Pancreas (tissue), 10 donors: ENCODE measurements around the gene SLCO2A1. TPM values are rescaled to one million over a fixed set of nuclear protein-coding genes. Genes with fewer than 3 reads are reported as not detected.

ENCODE experiments used
- ATAC-seq, 4 donors: fragments of 200-7000 bp; cut with Tn5 transposase; one replicate each; pipeline versions ENCODE4 v1.8.0 to v1.9.1; 2020; ENCODE audit warnings: mild to moderate bottlenecking in 4 of 4, moderate library complexity in 4 of 4
- DNase-seq, 6 donors: peaks; one replicate each; pipeline ENCODE4 v3.0.0-alpha.2; 2020
- FAIRE-seq: peaks from 2 replicates; lab custom pipeline; 2012; peaks lifted over from hg19 to GRCh38; lab: Jason Lieb, UNC
- H3K27ac ChIP-seq, 4 donors: fragments of 200-600 bp; sonication (generic); 1 replicate in 3 of 4; 2 replicates in 1 of 4; pipeline versions ENCODE4 v1.5.0 to v1.8.0; 2020
- H3K27me3 ChIP-seq, 4 donors: fragments of 200-600 bp; one replicate each; pipeline ENCODE4 v1.8.0; 2021
- H3K36me3 ChIP-seq, 3 donors: fragments of 200-600 bp; sonication (generic) in 1 of 3; one replicate each; pipeline versions ENCODE4 v1.5.0 to v1.8.0; 2020 to 2021
- H3K4me1 ChIP-seq, 3 donors: fragments of 200-600 bp; one replicate each; pipeline ENCODE4 v1.8.0; 2021
- H3K4me3 ChIP-seq, 4 donors: fragments of 200-600 bp; sonication (generic) in 2 of 4; one replicate each; pipeline versions ENCODE4 v1.5.0 to v1.8.0; 2020 to 2021
- H3K9me3 ChIP-seq, 4 donors: fragments of 200-600 bp; one replicate each; pipeline ENCODE4 v1.8.0; 2021
- WGBS, 2 donors: extraction: QIAGEN DNeasy Blood & Tissue Kit; methylation state at CpG; one replicate each; pipeline ENCODE4 v1.1.7; 2013; 5-methylcytosine and 5-hydroxymethylcytosine counted together
- intact Hi-C, 3 donors: fragments of 100-400 bp; cut with DNase I; formaldehyde crosslinking; loops; one replicate each; pipeline versions ENCODE4 v1.11.1 to v1.14.2; 2022
- polyA plus RNA-seq, 2 donors: library from polyadenylated mRNA; stranded (reverse); fragments of 200-250 nt; gene quantifications; one replicate each; pipeline ENCODE4 v1.2.3, GENCODE V29; 2013
- total RNA-seq, 6 donors: library from RNA; stranded (reverse); fragmentation: NEBNext Ultra II Directional in 4 of 6; extraction: Animal tissue kit (Norgen Biotek cat#: 25700) in 4 of 6; gene quantifications; one replicate each; pipeline versions ENCODE4 v1.2.1 to v1.2.4, GENCODE V29; 2021 to 2023
- TF ChIP-seq, protein P1 (sequence below), 4 donors: fragments of 200-600 bp; sonication (generic) in 3 of 4; IDR thresholded peaks; one replicate each; pipeline versions ENCODE4 v1.5.0 to v1.8.0; 2021; ENCODE audit warnings: antibody characterized with exemption in 4 of 4
- donor health status: healthy with polysubstance abuse.
- donor health status: DM: no; HTN: no; CAD: no; lungs with moderate emphysema.
- donor health status: DM: no; HTN: no; CAD: no.
- donor health status: control.
- donor health status: control.
- donor health status: Bipolar disorder and iron deficiency.
- donor health status: DM: yes; HTN: yes; CAD: no.
- donor health status: DM: no; HTN: no; CAD: no.
- donor health status: DM: no; HTN: no; CAD: no.
- donor health status: DM: yes; HTN: yes; CAD: no.

Gene SLCO2A1
- total and polyA plus RNA-seq, 8 donors, result 4.6 to 17.5 (median 10.4) TPM

DNA sequence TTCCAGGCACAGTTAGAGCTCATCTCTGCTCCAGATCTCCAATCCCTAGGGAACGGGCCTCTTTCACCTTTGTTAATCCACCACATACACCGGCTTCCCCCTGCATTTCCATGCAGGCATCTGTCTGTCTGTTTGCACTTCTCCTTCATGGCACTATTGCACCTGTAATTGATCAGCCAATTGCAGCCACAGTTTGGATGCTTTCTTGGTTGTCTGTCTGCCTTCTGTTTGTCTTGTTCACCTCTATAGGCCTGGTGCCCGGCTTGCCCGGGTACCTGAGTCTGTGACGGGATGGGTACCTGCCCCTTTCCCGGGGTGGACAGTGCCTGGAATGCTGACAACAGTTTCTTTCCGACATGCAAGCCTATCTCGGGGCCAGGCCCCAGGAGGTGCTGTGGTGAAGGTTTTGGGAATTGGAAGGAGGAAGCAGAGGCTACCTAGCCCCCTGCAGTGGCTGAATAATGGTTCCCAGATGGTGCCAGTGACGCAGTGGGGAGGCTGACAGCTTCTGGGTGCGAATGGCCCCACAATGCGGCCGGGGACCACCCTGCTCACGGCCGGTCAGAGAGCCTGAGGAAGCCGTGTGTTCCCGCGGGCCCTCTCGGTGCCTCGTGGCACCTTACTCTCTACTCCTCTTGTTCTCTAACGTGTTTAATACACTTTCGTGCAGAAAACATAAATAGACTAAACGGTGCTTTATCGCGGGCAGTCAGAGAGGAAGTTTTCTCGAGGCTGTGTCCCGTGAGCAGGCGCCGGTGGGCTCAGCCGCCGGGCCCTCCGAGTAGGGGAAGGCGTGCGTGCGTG is 102.8 kb downstream of the SLCO2A1 start:
- peak; percentile 44 to 71 (median 60) for ATAC-seq
- H3K9me3 ChIP-seq, result no peaks in the 10 kb centered on the region
- intact Hi-C loops, result loop anchor here in 1 of 3 donors (5.0 kb wide), 1 partner anchor 105 kb away; no protein-coding TSS in a partner anchor

DNA sequence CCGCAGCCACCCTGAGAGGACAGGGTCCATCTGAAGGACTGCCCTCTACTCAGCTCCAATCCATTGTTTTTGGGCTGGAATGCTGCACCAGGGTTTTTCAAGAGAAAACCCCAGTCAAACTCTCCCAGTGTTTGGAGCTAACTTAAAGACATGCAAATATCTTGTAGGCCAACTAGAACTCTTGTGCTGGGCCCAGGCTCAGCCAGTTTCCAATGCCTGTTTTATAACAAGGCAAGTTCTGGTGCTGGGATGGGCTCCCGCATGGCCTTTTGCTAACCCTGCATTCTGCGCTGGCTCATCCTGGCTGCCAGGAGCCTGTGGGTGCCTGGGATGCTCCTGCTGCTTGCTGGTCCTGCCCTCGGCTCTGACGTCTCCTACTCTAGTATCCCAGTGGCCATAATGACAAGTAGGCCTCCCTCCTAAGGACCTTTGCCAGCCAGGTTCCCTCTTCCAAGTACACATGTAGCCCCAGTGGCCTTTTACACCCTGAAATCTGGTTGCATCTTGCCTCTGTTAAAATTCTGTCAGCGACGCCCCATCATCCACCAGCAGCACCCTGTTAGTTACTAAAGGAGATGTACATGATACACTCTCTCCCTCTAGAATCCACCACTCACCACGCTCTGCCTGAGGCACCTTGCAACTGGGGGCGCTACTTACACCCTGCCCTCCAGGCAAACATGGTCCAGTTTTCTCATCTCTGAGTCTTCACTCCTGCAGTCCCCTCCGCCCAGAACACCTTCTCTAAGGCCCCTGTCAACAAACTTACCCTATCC is 103.6 kb downstream of the SLCO2A1 start:
- H3K27ac ChIP-seq, result no peak overlapping the region
- WGBS, 2 donors, result 94 to 96% methylated on average over 10 of the region's 10 CpGs
- no peak overlapping the region for H3K4me3 ChIP-seq
- TF ChIP-seq, protein P1, sequence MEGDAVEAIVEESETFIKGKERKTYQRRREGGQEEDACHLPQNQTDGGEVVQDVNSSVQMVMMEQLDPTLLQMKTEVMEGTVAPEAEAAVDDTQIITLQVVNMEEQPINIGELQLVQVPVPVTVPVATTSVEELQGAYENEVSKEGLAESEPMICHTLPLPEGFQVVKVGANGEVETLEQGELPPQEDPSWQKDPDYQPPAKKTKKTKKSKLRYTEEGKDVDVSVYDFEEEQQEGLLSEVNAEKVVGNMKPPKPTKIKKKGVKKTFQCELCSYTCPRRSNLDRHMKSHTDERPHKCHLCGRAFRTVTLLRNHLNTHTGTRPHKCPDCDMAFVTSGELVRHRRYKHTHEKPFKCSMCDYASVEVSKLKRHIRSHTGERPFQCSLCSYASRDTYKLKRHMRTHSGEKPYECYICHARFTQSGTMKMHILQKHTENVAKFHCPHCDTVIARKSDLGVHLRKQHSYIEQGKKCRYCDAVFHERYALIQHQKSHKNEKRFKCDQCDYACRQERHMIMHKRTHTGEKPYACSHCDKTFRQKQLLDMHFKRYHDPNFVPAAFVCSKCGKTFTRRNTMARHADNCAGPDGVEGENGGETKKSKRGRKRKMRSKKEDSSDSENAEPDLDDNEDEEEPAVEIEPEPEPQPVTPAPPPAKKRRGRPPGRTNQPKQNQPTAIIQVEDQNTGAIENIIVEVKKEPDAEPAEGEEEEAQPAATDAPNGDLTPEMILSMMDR (IDR thresholded peaks at IDR 0.05), result no peak
- no peaks in the 10 kb centered on the region for H3K27me3 ChIP-seq
- peaks cover 0 to 3% (median 0%) of the 10 kb centered on the region in 3 donors for H3K4me1 ChIP-seq
- peak in 1 of 6 donors; percentile 42 for DNase-seq
- no peak for ATAC-seq
- H3K36me3 ChIP-seq, result no peaks in the 10 kb centered on the region
- intact Hi-C loops, result loop anchor here in 1 of 3 donors (5.0 kb wide), 1 partner anchor 104 kb away; no protein-coding TSS in a partner anchor
- no peaks in the 10 kb centered on the region for H3K9me3 ChIP-seq
- FAIRE-seq, result no peak

More for the DNA sequence above, 102.8 kb downstream of the SLCO2A1 start:
- Histone ChIP-seq H3K4me3 (peak overlapping the region; percentile 34 to 69 (median 56)), H3K27ac (no peak overlapping the region), H3K27me3 (no peaks in the 10 kb centered on the region), H3K36me3 (no peaks in the 10 kb centered on the region), H3K4me1 (peaks cover 0 to 3% (median 0%) of the 10 kb centered on the region in 3 donors)
- FAIRE-seq, result no peak
- TF ChIP-seq, protein P1 (IDR thresholded peaks at IDR 0.05), result no peak
- peak in 1 of 6 donors; percentile 54 for DNase-seq
- 14 to 19% methylated on average over 34 of the region's 34 CpGs for WGBS, 2 donors

DNA sequence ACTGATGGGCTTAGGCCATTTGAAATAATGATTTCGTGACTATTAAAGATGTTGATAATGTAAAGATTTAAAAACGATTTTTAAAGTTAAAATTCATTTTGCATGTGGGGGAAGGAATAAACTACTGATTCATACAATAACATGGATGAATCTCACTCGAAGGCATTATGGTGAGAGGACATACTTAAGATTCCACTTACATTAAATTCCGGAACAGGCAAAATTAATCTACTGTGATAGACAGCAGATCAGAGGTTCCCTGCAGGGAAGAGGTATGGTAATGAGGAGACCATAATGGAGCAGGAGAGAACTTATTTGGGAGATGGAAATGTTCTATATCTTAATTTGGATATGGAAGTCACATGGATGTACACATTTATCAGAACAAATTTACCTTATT is 105.7 kb downstream of the SLCO2A1 start:
- Histone ChIP-seq H3K36me3 (no peaks in the 10 kb centered on the region), H3K4me1 (peaks cover 0 to 3% (median 0%) of the 10 kb centered on the region in 3 donors), H3K4me3 (no peak overlapping the region), H3K9me3 (no peaks in the 10 kb centered on the region), H3K27me3 (peaks cover 0 to 5% (median 0%) of the 10 kb centered on the region in 4 donors), H3K27ac (no peak overlapping the region)
- TF ChIP-seq, protein P1 (IDR thresholded peaks at IDR 0.05), result no peak
- ATAC-seq, result no peak
- no peak for FAIRE-seq
- intact Hi-C loops, result no loop called here
- DNase-seq, result no peak
- 53 to 64% methylated on average over 4 of the region's 4 CpGs for WGBS, 2 donors

DNA sequence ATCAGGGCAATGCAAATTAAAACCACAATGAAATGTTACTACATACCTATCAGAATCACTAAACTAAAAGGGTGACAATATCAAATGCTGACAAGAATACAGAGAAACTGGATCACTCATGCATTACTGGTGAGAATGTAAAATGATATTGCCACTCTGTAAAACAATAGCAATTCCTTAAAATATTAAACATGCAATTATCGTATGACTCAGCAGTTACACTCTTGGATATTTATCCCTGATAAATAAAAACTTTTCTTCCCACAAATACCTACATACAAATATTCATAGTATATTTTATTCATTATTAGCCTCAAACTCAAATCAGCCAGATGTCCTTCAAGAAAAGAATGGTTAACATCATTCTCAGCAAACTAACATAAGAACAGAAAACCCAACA is 108.1 kb downstream of the SLCO2A1 start:
- WGBS, 2 donors, result 91 to 92% methylated on average over 1 of the region's 1 CpG
- intact Hi-C loops, result no loop called here
- no peak for ATAC-seq
- Histone ChIP-seq H3K9me3 (no peaks in the 10 kb centered on the region), H3K4me1 (no peaks in the 10 kb centered on the region), H3K36me3 (no peaks in the 10 kb centered on the region), H3K27me3 (peaks cover 0 to 12% (median 0%) of the 10 kb centered on the region in 4 donors), H3K4me3 (no peak overlapping the region), H3K27ac (no peak overlapping the region)
- no peak for FAIRE-seq
- DNase-seq, result no peak
- TF ChIP-seq, protein P1 (IDR thresholded peaks at IDR 0.05), result no peak
